ENCODE data around the gene PSENEN. TPM values are rescaled to one million over a fixed set of nuclear protein-coding genes. Genes with fewer than 3 reads are reported as not detected.

The PSENEN gene
- total and polyA plus RNA-seq, 9 of the 15 experiments (the other 6 are each of a cell fraction or from before 2014, with no cell fraction given) = 34.5 to 299 (median 61.1) TPM

DNA sequence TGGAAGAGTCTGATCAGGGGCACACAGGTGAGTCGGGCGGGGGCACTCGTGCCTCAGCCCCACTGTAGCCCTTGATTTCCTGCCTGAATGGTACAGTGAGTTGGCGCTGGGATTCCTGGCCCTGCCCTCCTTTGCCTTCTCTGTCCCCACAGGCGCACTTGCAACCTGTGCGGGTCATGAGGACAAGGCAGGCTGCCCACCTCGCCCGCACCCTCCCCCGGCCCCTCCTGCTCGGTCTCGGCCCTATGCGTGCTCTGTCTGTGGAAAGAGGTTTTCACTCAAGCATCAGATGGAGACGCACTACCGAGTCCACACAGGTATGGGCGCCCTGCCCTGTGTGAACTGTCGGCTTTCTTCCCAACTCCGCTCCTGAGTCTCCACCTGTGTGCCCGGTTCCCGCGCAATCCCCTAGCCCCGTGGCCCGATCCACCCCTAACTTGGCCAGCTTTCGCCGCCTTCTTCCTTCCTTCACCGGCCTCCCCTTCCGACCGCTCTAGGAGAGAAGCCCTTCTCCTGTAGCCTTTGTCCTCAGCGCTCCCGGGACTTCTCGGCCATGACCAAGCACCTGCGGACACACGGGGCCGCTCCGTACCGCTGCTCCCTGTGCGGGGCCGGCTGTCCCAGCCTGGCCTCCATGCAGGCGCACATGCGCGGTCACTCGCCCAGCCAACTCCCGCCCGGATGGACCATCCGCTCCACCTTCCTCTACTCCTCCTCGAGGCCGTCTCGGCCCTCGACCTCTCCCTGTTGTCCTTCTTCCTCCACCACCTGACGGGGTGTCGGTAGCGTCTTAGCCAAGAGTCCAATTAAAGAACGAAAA, 29.3 kb upstream of the PSENEN start (continued):
- TF ChIP-seq, protein P1, sequence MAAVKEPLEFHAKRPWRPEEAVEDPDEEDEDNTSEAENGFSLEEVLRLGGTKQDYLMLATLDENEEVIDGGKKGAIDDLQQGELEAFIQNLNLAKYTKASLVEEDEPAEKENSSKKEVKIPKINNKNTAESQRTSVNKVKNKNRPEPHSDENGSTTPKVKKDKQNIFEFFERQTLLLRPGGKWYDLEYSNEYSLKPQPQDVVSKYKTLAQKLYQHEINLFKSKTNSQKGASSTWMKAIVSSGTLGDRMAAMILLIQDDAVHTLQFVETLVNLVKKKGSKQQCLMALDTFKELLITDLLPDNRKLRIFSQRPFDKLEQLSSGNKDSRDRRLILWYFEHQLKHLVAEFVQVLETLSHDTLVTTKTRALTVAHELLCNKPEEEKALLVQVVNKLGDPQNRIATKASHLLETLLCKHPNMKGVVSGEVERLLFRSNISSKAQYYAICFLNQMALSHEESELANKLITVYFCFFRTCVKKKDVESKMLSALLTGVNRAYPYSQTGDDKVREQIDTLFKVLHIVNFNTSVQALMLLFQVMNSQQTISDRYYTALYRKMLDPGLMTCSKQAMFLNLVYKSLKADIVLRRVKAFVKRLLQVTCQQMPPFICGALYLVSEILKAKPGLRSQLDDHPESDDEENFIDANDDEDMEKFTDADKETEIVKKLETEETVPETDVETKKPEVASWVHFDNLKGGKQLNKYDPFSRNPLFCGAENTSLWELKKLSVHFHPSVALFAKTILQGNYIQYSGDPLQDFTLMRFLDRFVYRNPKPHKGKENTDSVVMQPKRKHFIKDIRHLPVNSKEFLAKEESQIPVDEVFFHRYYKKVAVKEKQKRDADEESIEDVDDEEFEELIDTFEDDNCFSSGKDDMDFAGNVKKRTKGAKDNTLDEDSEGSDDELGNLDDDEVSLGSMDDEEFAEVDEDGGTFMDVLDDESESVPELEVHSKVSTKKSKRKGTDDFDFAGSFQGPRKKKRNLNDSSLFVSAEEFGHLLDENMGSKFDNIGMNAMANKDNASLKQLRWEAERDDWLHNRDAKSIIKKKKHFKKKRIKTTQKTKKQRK (IDR thresholded peaks at IDR 0.05; ENCODE audit: borderline replicate concordance, low read depth, low read length) = no peak
- TF ChIP-seq HNRNPUL1 (IDR thresholded peaks at IDR 0.05; ENCODE audit: low read length) = no peak
- TF ChIP-seq, protein P2, sequence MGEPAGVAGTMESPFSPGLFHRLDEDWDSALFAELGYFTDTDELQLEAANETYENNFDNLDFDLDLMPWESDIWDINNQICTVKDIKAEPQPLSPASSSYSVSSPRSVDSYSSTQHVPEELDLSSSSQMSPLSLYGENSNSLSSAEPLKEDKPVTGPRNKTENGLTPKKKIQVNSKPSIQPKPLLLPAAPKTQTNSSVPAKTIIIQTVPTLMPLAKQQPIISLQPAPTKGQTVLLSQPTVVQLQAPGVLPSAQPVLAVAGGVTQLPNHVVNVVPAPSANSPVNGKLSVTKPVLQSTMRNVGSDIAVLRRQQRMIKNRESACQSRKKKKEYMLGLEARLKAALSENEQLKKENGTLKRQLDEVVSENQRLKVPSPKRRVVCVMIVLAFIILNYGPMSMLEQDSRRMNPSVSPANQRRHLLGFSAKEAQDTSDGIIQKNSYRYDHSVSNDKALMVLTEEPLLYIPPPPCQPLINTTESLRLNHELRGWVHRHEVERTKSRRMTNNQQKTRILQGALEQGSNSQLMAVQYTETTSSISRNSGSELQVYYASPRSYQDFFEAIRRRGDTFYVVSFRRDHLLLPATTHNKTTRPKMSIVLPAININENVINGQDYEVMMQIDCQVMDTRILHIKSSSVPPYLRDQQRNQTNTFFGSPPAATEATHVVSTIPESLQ (CRISPR knock-in tag; IDR thresholded peaks at IDR 0.05) = no peak
- TF ChIP-seq MECOM (CRISPR knock-in tag; IDR thresholded peaks at IDR 0.05) = no peak
- no peak for TF ChIP-seq MEIS2 (IDR thresholded peaks at IDR 0.05; ENCODE audit: partially characterized antibody)
- TF ChIP-seq, protein P3, sequence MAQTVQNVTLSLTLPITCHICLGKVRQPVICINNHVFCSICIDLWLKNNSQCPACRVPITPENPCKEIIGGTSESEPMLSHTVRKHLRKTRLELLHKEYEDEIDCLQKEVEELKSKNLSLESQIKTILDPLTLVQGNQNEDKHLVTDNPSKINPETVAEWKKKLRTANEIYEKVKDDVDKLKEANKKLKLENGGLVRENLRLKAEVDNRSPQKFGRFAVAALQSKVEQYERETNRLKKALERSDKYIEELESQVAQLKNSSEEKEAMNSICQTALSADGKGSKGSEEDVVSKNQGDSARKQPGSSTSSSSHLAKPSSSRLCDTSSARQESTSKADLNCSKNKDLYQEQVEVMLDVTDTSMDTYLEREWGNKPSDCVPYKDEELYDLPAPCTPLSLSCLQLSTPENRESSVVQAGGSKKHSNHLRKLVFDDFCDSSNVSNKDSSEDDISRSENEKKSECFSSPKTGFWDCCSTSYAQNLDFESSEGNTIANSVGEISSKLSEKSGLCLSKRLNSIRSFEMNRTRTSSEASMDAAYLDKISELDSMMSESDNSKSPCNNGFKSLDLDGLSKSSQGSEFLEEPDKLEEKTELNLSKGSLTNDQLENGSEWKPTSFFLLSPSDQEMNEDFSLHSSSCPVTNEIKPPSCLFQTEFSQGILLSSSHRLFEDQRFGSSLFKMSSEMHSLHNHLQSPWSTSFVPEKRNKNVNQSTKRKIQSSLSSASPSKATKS (CRISPR knock-in tag; IDR thresholded peaks at IDR 0.05) = no peak
- TF ChIP-seq BRD9 (IDR thresholded peaks at IDR 0.05; ENCODE audit: low read depth, partially characterized antibody) = no peak
- no peak for TF ChIP-seq CCNT2 (IDR thresholded peaks at IDR 0.05; ENCODE audit: borderline replicate concordance, extremely low read depth, insufficient read length, low read depth, low read length)
- no peak for TF ChIP-seq NCOA2 (IDR thresholded peaks at IDR 0.05; ENCODE audit: partially characterized antibody in 2 of 2)
- no peak for TF ChIP-seq NCOA6 (IDR thresholded peaks at IDR 0.05)
- TF ChIP-seq, protein P4, sequence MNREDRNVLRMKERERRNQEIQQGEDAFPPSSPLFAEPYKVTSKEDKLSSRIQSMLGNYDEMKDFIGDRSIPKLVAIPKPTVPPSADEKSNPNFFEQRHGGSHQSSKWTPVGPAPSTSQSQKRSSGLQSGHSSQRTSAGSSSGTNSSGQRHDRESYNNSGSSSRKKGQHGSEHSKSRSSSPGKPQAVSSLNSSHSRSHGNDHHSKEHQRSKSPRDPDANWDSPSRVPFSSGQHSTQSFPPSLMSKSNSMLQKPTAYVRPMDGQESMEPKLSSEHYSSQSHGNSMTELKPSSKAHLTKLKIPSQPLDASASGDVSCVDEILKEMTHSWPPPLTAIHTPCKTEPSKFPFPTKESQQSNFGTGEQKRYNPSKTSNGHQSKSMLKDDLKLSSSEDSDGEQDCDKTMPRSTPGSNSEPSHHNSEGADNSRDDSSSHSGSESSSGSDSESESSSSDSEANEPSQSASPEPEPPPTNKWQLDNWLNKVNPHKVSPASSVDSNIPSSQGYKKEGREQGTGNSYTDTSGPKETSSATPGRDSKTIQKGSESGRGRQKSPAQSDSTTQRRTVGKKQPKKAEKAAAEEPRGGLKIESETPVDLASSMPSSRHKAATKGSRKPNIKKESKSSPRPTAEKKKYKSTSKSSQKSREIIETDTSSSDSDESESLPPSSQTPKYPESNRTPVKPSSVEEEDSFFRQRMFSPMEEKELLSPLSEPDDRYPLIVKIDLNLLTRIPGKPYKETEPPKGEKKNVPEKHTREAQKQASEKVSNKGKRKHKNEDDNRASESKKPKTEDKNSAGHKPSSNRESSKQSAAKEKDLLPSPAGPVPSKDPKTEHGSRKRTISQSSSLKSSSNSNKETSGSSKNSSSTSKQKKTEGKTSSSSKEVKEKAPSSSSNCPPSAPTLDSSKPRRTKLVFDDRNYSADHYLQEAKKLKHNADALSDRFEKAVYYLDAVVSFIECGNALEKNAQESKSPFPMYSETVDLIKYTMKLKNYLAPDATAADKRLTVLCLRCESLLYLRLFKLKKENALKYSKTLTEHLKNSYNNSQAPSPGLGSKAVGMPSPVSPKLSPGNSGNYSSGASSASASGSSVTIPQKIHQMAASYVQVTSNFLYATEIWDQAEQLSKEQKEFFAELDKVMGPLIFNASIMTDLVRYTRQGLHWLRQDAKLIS (CRISPR knock-in tag; IDR thresholded peaks at IDR 0.05) = no peak
